Spleen (tissue), 11 donors: ENCODE results near the gene NBDY. TPM values are rescaled to one million over a fixed set of nuclear protein-coding genes. Genes with fewer than 3 reads are reported as not detected.

ENCODE experiments used
- DNase-seq: peaks from one replicate; pipeline ENCODE4 v3.0.0-alpha.2; 2020
- H3K27ac ChIP-seq, 8 donors: fragments of 200-600 bp; sonication (generic) in 7 of 8; 1 replicate in 4 of 8; 2 replicates in 4 of 8; pipeline versions ENCODE4 v1.5.0 to v1.8.0; 2016 to 2021; ENCODE audit warnings: inconsistent platforms in 4 of 8, mild to moderate bottlenecking in 4 of 8, moderate library complexity in 1 of 8
- H3K27me3 ChIP-seq, 7 donors: fragments of 200-600 bp; sonication (generic) in 6 of 7; replicated peaks in 1 of 7; 1 replicate in 4 of 7; 2 replicates in 3 of 7; pipeline versions ENCODE4 v1.5.0 to v1.8.0; 2016 to 2021; ENCODE audit warnings: inconsistent platforms in 3 of 7, mild to moderate bottlenecking in 1 of 7
- H3K36me3 ChIP-seq, 6 donors: fragments of 200-600 bp; sonication (generic) in 5 of 6; 1 replicate in 4 of 6; 2 replicates in 2 of 6; pipeline versions ENCODE4 v1.5.0 to v1.8.0; 2016 to 2021; ENCODE audit warnings: inconsistent platforms in 2 of 6
- H3K4me1 ChIP-seq, 6 donors: fragments of 200-600 bp; sonication (generic) in 5 of 6; 1 replicate in 3 of 6; 2 replicates in 3 of 6; pipeline versions ENCODE4 v1.5.0 to v1.8.0; 2016 to 2021; ENCODE audit warnings: inconsistent platforms in 3 of 6
- H3K4me3 ChIP-seq, 8 donors: fragments of 200-600 bp; sonication (generic) in 7 of 8; 1 replicate in 4 of 8; 2 replicates in 4 of 8; pipeline versions ENCODE4 v1.5.0 to v1.8.0; 2016 to 2021; ENCODE audit warnings: inconsistent platforms in 4 of 8, mild to moderate bottlenecking in 4 of 8, moderate library complexity in 2 of 8
- H3K9me3 ChIP-seq, 8 donors: fragments of 200-600 bp; sonication (generic) in 7 of 8; 1 replicate in 4 of 8; 2 replicates in 4 of 8; pipeline versions ENCODE4 v1.5.0 to v1.8.0; 2016 to 2021; ENCODE audit warnings: inconsistent platforms in 4 of 8
- POLR2A ChIP-seq, 3 donors: fragments of 450-650 bp; IDR thresholded peaks; one replicate each; pipeline ENCODE4 v1.5.1; 2017; ENCODE audit warnings: antibody characterized with exemption in 3 of 3, mild to moderate bottlenecking in 1 of 3
- POLR2AphosphoS5 ChIP-seq, 3 donors: sonication (generic); formaldehyde crosslinking; IDR thresholded peaks; one replicate each; pipeline ENCODE4 v1.5.1; 2017; ENCODE audit warnings: antibody characterized with exemption in 3 of 3
- WGBS, 5 donors: extraction: QIAGEN DNeasy Blood & Tissue Kit in 3 of 5; methylation state at CpG; one replicate each; pipeline versions ENCODE4 v1.1.5 to v1.1.7; 2013 to 2018; 5-methylcytosine and 5-hydroxymethylcytosine counted together
- intact Hi-C: fragments of 100-400 bp; cut with DNase I; formaldehyde crosslinking; loops from one replicate; pipeline ENCODE4 v1.15.0; 2023; ENCODE audit warnings: low total_unique reads
- polyA plus RNA-seq, 3 donors: library from polyadenylated mRNA; stranded (reverse); fragments of 200-250 nt; gene quantifications; one replicate each; pipeline ENCODE4 v1.2.1, GENCODE V29; 2013
- total RNA-seq, 7 donors: library from RNA; depleted of rRNA in 3 of 7; stranded (reverse); fragments of >200 nt in 3 of 7; fragmentation: NEBNext Ultra II Directional in 4 of 7; extraction: Animal tissue kit (Norgen Biotek cat#: 25700) in 4 of 7; gene quantifications; one replicate each; pipeline versions ENCODE4 v1.1.0 to v1.2.1, GENCODE V29; 2016 to 2021
- TF ChIP-seq, protein P1 (sequence below), 11 experiments: fragments of 200-600 bp in 7 of 11; fragments of 450-650 bp in 4 of 11; sonication (generic) in 4 of 11; IDR thresholded peaks in 8 of 11; conservative IDR thresholded peaks in 3 of 11; 1 replicate in 7 of 11; 2 replicates in 4 of 11; pipeline versions ENCODE4 v1.4.0 to v1.8.0; 2016 to 2021; ENCODE audit warnings: antibody characterized with exemption in 11 of 11, inconsistent platforms in 4 of 11, mild to moderate bottlenecking in 1 of 11
- donor health status: healthy with polysubstance abuse.
- donor health status: DM: no; HTN: no; CAD: no; lungs with moderate emphysema.
- donor health status: DM: no; HTN: no; CAD: no.
- donor health status: Bipolar disorder and iron deficiency.
- donor health status: healthy.
- donor health status: DM: no; HTN: no; CAD: no.
- donor health status: DM: yes; HTN: yes; CAD: no.

The NBDY gene
- total and polyA plus RNA-seq, 10 donors: 15.7 to 46.7 (median 29.4) TPM

- DNase-seq: peak; percentile 71
- H3K9me3 ChIP-seq: no peaks in the 10 kb centered on the region
- peaks cover 0 to 8% (median 0%) of the 10 kb centered on the region in 6 donors for H3K36me3 ChIP-seq
- WGBS, 5 donors: 76 to 93% (median 90%) methylated on average over 7 to 13 of the region's 13 CpGs
- no peak overlapping the region for H3K4me3 ChIP-seq
- TF ChIP-seq POLR2AphosphoS5 (IDR thresholded peaks at IDR 0.05): no peak
- TF ChIP-seq, protein P1, sequence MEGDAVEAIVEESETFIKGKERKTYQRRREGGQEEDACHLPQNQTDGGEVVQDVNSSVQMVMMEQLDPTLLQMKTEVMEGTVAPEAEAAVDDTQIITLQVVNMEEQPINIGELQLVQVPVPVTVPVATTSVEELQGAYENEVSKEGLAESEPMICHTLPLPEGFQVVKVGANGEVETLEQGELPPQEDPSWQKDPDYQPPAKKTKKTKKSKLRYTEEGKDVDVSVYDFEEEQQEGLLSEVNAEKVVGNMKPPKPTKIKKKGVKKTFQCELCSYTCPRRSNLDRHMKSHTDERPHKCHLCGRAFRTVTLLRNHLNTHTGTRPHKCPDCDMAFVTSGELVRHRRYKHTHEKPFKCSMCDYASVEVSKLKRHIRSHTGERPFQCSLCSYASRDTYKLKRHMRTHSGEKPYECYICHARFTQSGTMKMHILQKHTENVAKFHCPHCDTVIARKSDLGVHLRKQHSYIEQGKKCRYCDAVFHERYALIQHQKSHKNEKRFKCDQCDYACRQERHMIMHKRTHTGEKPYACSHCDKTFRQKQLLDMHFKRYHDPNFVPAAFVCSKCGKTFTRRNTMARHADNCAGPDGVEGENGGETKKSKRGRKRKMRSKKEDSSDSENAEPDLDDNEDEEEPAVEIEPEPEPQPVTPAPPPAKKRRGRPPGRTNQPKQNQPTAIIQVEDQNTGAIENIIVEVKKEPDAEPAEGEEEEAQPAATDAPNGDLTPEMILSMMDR (IDR thresholded peaks at IDR 0.05 in 8 of 11, conservative IDR thresholded peaks at IDR 0.05 in 3 of 11): peak in 1 of 11 experiments; percentile 13
- intact Hi-C loops: no loop called here
- peaks cover 6 to 34% (median 18%) of the 10 kb centered on the region in 6 donors for H3K4me1 ChIP-seq
- no peak overlapping the region for H3K27ac ChIP-seq
- no peaks in the 10 kb centered on the region for H3K27me3 ChIP-seq
These were observed 70.1 kb downstream of the NBDY start for GRCh38 chrX:56798866-56799758.

- peaks cover 6 to 34% (median 18%) of the 10 kb centered on the region in 6 donors for H3K4me1 ChIP-seq
- peak overlapping the region in 5 of 8 donors; percentile 9 to 43 (median 21) for H3K27ac ChIP-seq
- no peak for DNase-seq
- no peaks in the 10 kb centered on the region for H3K9me3 ChIP-seq
- WGBS, 5 donors: 80 to 97% (median 85%) methylated on average over 3 of the region's 3 CpGs
- intact Hi-C loops: no loop called here
- no peak overlapping the region for H3K4me3 ChIP-seq
- no peaks in the 10 kb centered on the region for H3K27me3 ChIP-seq
- H3K36me3 ChIP-seq: peaks cover 0 to 8% (median 0%) of the 10 kb centered on the region in 6 donors
- no peak for TF ChIP-seq POLR2A (IDR thresholded peaks at IDR 0.05)
- TF ChIP-seq, protein P1 (IDR thresholded peaks at IDR 0.05 in 8 of 11, conservative IDR thresholded peaks at IDR 0.05 in 3 of 11): no peak
- TF ChIP-seq POLR2AphosphoS5 (IDR thresholded peaks at IDR 0.05): no peak
These were observed 71.3 kb downstream of the NBDY start for GRCh38 chrX:56800307-56800706.

- Histone ChIP-seq H3K4me3 (no peak overlapping the region), H3K9me3 (no peaks in the 10 kb centered on the region), H3K27me3 (no peaks in the 10 kb centered on the region), H3K27ac (peak overlapping the region in 6 of 8 donors; percentile 9 to 43 (median 24)), H3K4me1 (peaks cover 6 to 34% (median 18%) of the 10 kb centered on the region in 6 donors), H3K36me3 (peaks cover 0 to 8% (median 0%) of the 10 kb centered on the region in 6 donors)
- intact Hi-C loops: no loop called here
- 45 to 62% (median 48%) methylated on average over 7 of the region's 7 CpGs for WGBS, 5 donors
- TF ChIP-seq POLR2A (IDR thresholded peaks at IDR 0.05) (no peak), POLR2AphosphoS5 (IDR thresholded peaks at IDR 0.05) (peak in 2 of 3 donors; percentile 32 to 33)
- TF ChIP-seq, protein P1 (IDR thresholded peaks at IDR 0.05 in 8 of 11, conservative IDR thresholded peaks at IDR 0.05 in 3 of 11): peak in 1 of 11 experiments; percentile 10
- peak; percentile 78 for DNase-seq
These were observed 71.8 kb downstream of the NBDY start for GRCh38 chrX:56800801-56801200.

- peaks cover 6 to 37% (median 18%) of the 10 kb centered on the region in 6 donors for H3K4me1 ChIP-seq
- H3K4me3 ChIP-seq: peak overlapping the region in 3 of 8 donors; percentile 47 to 79 (median 57)
- TF ChIP-seq POLR2AphosphoS5 (IDR thresholded peaks at IDR 0.05) (no peak), POLR2A (IDR thresholded peaks at IDR 0.05) (no peak)
- TF ChIP-seq, protein P1 (IDR thresholded peaks at IDR 0.05 in 8 of 11, conservative IDR thresholded peaks at IDR 0.05 in 3 of 11): no peak
- peak; percentile 68 for DNase-seq
- H3K9me3 ChIP-seq: no peaks in the 10 kb centered on the region
- peak overlapping the region in 1 of 8 donors; percentile 84 for H3K27ac ChIP-seq
- 64 to 98% (median 92%) methylated on average over 1 to 4 of the region's 4 CpGs for WGBS, 5 donors
- intact Hi-C loops: no loop called here
- no peaks in the 10 kb centered on the region for H3K27me3 ChIP-seq
- H3K36me3 ChIP-seq: peaks cover 0 to 8% (median 0%) of the 10 kb centered on the region in 6 donors
These were observed 73.4 kb downstream of the NBDY start for GRCh38 chrX:56802428-56802827.
